Colonic mucosa (tissue), 4 donors: ENCODE results near the gene DGCR2. TPM values are rescaled to one million over a fixed set of nuclear protein-coding genes. Genes with fewer than 3 reads are reported as not detected.

Source experiments
- DNase-seq: peaks from one replicate; pipeline ENCODE4 v3.0.0-alpha.2; 2020
- H3K27ac ChIP-seq: fragments of 200-600 bp; one replicate; pipeline ENCODE4 v1.8.0; 2021
- H3K27me3 ChIP-seq: fragments of 200-600 bp; one replicate; pipeline ENCODE4 v1.8.0; 2021
- H3K36me3 ChIP-seq: fragments of 200-600 bp; one replicate; pipeline ENCODE4 v1.8.0; 2021
- H3K4me1 ChIP-seq: fragments of 200-600 bp; one replicate; pipeline ENCODE4 v1.8.0; 2021; ENCODE audit warnings: mild to moderate bottlenecking
- H3K4me3 ChIP-seq: fragments of 200-600 bp; one replicate; pipeline ENCODE4 v1.8.0; 2021
- H3K9ac ChIP-seq, 2 donors: one replicate each; pipeline ENCODE4 v1.7.0; 2013; ENCODE audit warnings: control low read depth in 2 of 2, low read depth in 2 of 2, low read length in 2 of 2
- H3K9me3 ChIP-seq: fragments of 200-600 bp; one replicate; pipeline ENCODE4 v1.8.0; 2021
- CTCF ChIP-seq: fragments of 200-600 bp; IDR thresholded peaks from one replicate; pipeline ENCODE4 v1.8.0; 2022; ENCODE audit warnings: antibody characterized with exemption, mild to moderate bottlenecking
- intact Hi-C: fragments of 100-400 bp; cut with DNase I; formaldehyde crosslinking; loops from one replicate; pipeline ENCODE4 v1.14.1; 2022
- total RNA-seq, 2 donors: library from RNA; stranded (reverse); fragmentation: NEBNext Ultra II Directional in 1 of 2; extraction: Animal tissue kit (Norgen Biotek cat#: 25700) in 1 of 2; gene quantifications; one replicate each; pipeline ENCODE4 v1.2.1, GENCODE V29; 2021
- donor health status: healthy.
- donor health status: DM: no; HTN: no; CAD: no.
- donor health status: DM: no; HTN: no; CAD: no.

Gene DGCR2
- total RNA-seq, 2 donors from 2014 or later = 71.6 to 82.5 TPM

- Histone ChIP-seq H3K4me3 (no peak overlapping the region), H3K9ac (no peak overlapping the region), H3K9me3 (no peaks in the 10 kb centered on the region), H3K27ac (no peak overlapping the region), H3K4me1 (no peaks in the 10 kb centered on the region), H3K27me3 (no peaks in the 10 kb centered on the region), H3K36me3 (no peaks in the 10 kb centered on the region)
- intact Hi-C loops = no loop called here
- DNase-seq = no peak
- no peak for TF ChIP-seq CTCF
Measured at GRCh38 chr22:18992543-18993198, 129.5 kb downstream of the DGCR2 start.

- Histone ChIP-seq H3K4me1 (no peaks in the 10 kb centered on the region), H3K9ac (no peak overlapping the region), H3K27ac (no peak overlapping the region), H3K9me3 (no peaks in the 10 kb centered on the region), H3K27me3 (no peaks in the 10 kb centered on the region), H3K36me3 (no peaks in the 10 kb centered on the region), H3K4me3 (no peak overlapping the region)
- intact Hi-C loops = no loop called here
- no peak for TF ChIP-seq CTCF
- no peak for DNase-seq
Measured at GRCh38 chr22:18991821-18992442, 130.3 kb downstream of the DGCR2 start.

GRCh38 chr22:18991138-18991432 is 131.1 kb downstream of the DGCR2 start:
- TF ChIP-seq CTCF = no peak
- DNase-seq = no peak
- H3K9ac ChIP-seq = no peak overlapping the region
- H3K4me1 ChIP-seq = no peaks in the 10 kb centered on the region
- no peaks in the 10 kb centered on the region for H3K9me3 ChIP-seq
- no peak overlapping the region for H3K27ac ChIP-seq
- H3K4me3 ChIP-seq = no peak overlapping the region
- no peaks in the 10 kb centered on the region for H3K27me3 ChIP-seq
- H3K36me3 ChIP-seq = no peaks in the 10 kb centered on the region
- intact Hi-C loops = no loop called here

- DNase-seq = no peak
- TF ChIP-seq CTCF = no peak
- H3K36me3 ChIP-seq = no peaks in the 10 kb centered on the region
- H3K27me3 ChIP-seq = no peaks in the 10 kb centered on the region
- no peak overlapping the region for H3K27ac ChIP-seq
- no peaks in the 10 kb centered on the region for H3K9me3 ChIP-seq
- intact Hi-C loops = no loop called here
- H3K4me3 ChIP-seq = no peak overlapping the region
- H3K4me1 ChIP-seq = no peaks in the 10 kb centered on the region
- no peak overlapping the region for H3K9ac ChIP-seq
Measured at GRCh38 chr22:18990355-18991137, 131.7 kb downstream of the DGCR2 start.

GRCh38 chr22:18988958-18989357 is 133.3 kb downstream of the DGCR2 start:
- DNase-seq = no peak
- no peak for TF ChIP-seq CTCF
- H3K4me3 ChIP-seq = no peak overlapping the region

More at GRCh38 chr22:18988958-18989357, 133.3 kb downstream of the DGCR2 start:
- no peaks in the 10 kb centered on the region for H3K4me1 ChIP-seq
- H3K36me3 ChIP-seq = no peaks in the 10 kb centered on the region
- H3K27me3 ChIP-seq = no peaks in the 10 kb centered on the region
- intact Hi-C loops = no loop called here
- H3K27ac ChIP-seq = no peak overlapping the region
- no peak overlapping the region for H3K9ac ChIP-seq
- H3K9me3 ChIP-seq = no peaks in the 10 kb centered on the region
